Measurements from ENCODE around the gene COMMD4.
"Not testable (repeated sequence)": the region's sequence is repeated elsewhere in the genome, so short reads cannot be mapped to it uniquely, and the experiment has no call there.

COMMD4 gene

DNA sequence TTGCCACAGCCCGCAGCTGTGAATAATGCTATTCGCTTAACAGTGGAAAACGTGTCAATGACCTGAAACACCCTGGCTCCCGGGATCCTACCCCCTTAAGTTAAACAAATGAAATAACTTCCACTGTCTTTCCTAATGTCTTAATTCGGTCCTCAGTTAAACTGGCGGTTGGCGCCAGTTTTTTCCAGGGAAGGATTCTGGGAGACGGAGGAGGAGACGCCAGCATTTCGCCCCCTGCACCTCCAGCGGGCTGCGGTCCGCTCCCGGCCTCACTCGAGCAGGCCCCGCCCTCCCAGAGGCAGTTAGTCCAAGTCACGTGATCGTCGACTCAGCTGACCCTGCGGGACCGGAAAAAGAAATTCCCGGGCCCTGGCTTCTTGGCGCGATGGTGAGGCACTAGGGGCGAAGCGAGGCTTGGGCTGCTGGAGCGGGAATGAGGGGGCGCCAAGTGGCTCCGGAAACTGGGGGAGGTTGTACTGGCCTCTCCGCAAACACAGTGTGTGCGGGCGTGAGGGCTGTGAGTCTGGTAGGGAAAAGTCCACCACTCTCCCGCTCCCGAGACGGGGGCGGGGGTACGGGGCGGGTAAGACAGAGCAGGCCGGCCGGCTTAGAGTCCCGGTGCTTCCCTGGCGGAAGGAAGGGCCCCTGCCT lies at the start of gene COMMD4:
TSS of gene COMMD4 (plus strand) at position 359 of the 651 bp plus-strand sequence. CDS start at position 386, 27 bp downstream.
- DNase-seq (ENCODE audit: low spot score) = peak; percentile 86

DNA sequence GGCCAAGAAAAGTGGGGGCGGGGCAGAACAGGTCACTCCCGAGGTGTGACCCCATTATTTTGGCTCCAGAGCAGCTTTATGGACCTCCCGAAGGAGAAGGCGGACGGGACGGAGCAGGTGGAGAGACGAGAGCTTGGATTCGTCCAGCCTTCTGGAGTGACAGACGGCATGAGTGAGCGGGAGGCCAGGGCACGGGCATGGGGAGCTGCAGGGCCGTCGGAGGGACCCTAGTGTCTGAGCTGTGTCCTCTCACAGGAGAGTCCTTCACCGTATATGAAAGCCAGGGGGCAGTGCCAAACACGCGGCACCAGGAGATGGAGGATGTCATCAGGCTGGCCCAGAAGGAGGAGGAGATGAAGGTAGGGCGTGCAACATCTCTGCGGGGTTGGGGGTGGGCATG lies 42.2 kb upstream of the COMMD4 start:
- not testable (repeated sequence) for DNase-seq (ENCODE audit: low spot score)

DNA sequence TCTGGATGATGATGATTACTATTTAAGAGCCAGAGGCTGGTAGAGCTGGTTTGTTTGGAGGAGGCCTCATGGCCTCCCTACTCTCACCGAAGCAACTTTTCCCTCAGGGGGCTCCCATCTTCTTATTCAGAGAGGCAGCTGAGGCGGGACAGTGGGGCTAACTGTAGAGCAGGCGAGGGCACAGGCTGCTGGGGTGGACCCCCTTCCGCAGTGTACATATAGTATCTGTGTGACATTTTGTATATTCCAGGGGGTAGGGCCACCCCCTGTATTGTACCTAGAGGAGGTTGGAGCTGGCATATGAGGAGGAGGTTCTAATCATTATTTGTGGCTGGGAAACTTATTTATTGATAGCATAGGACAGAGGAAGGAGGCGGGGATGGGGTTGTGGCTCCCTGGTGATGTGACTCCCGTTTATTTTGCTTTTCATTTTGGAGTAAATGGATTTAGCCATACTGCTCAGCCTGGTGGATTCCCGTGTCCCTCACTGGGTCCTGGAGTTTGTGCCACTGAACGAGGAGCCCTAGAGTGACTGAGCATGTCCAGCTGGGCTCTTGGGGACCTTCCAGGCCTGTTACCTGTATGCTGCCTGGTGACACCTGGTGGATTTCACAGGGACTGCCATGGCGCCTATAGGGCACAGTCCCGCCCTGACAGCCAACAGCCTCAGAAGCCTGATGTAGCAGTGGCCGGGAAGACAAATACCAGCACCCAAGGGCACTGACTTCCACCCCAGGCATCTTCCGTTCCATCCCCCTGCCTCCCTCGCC lies 37.1 kb upstream of the COMMD4 start:
- DNase-seq (ENCODE audit: low spot score) = not testable (repeated sequence)

DNA sequence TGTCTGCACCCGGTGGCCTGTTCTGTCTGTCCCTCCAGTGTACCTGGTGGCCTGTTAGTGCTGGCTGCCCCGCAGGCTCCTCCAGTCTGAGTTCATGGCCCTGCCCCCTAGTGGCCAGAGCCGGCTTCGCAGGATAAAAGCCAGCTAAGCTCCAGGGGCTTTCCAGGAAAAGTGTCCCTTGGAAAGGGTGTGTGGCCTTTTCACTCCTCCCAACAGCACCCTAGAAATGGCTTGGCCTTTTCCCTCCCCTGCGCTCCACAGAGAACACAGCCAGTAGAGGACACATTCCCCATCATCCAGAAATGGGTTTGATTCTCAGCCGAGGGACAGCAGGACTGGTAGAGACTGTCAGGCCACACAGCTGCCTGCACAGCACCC lies 36.6 kb upstream of the COMMD4 start:
- not testable (repeated sequence) for DNase-seq (ENCODE audit: low spot score)

DNA sequence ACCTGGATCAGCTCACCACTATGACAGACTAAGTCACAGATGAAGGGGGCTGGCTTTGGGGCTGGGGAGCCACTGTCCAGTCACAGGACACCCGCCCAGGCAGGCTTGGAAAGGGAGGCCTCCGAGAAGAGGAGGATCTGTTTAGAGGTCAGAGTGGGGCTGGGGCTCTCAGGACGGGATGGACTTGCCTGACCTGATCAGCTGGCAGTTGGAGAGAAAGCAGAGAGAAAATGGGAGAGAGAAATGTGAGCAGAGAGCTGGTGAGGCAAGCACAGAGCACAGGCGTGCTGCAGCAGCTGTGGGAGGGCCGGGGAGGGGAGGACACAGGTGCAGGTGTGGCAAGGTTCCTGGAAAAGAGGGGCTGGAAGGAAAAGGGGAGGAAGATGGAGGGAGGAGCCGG lies 35.8 kb upstream of the COMMD4 start:
- not testable (repeated sequence) for DNase-seq (ENCODE audit: low spot score)

DNA sequence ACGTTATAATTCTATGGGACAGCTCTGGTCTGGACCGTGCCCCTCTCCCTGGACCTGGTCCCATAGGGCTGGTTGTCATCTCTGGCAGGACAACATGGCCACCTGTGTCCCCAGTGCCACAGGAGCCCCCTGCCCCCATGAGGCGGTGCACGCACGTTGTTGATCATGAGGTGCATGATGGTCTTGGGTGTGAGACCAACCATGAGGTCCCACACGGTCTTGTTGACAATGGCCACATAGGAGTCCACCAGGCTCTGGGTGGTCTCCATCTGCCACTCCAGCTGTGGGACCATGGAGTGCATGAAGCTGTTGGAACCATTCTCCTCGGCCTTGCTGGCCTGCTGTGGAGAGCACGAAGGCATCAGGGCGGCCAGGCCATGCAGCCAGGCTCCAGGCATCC lies 33.5 kb upstream of the COMMD4 start:
- DNase-seq (ENCODE audit: low spot score) = no peak

DNA sequence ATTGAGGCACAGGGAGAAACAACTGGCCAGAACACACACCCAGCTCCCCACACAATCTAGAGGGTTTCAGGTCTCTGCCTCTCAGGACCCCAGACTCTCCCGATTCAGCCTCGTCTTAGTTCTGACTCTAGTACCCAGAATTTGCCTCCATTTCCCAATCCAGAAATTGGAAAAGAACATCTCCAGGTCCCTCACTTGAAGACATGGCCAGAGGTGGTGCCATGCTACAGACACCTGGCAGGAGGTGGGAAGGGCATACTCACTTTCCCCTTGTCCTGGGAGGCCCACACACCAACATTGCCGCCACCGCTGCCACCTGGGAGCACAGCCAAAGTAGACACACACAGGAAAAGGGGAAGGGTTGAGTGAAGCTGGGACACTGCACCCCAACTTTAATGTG lies 33.1 kb upstream of the COMMD4 start:
- DNase-seq (ENCODE audit: low spot score) = not testable (repeated sequence)

DNA sequence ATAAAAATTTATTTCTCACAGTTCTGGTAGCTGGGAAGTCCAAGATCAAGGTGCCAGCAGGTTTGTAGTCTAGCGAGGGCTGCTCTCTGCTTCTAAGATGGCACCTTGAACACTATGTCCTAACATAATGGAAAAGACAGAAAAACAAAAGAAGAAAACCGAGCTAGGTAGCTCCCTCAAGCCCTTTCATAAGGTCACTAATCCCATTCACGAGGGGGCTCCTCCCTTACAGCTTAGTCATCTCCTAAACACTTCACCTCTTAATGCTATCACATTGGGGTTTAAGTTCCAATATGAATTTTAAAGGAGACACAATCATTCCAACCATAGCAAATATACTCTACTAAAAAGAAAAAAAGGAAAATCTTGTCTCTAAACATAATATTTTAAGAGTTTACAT lies 29.7 kb upstream of the COMMD4 start:
- no peak for DNase-seq (ENCODE audit: low spot score)

DNA sequence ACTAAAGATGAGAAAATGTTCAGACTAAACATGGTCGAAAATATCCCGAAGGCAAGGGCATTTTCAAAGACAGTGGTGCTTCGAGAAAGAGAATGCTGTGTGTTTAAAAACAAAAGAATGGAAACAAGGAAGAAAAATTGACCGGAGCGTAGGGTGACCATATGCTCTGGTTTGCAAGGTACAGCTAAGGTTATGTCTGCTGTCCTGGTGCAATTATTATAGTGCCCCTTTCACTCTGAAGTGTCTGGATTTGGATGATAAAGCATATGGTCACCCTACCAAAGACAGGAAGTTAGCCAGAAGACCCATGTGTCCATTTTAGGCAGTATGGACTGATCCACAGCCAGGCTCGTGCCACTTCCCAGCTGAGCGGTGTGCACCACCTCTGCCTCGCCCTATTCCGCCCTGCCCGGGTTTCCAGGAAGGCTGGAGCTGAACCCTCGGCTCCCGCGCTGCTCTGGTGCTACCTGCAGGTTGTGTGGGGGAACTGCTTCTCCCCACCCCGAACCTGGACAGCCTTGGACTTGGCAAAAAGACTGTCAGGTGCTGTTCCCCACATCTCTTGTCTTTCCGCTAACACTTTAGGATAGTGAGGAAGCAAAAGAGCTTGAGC lies 28.0 kb upstream of the COMMD4 start:
- peak; percentile 82 for DNase-seq (ENCODE audit: low spot score)

DNA sequence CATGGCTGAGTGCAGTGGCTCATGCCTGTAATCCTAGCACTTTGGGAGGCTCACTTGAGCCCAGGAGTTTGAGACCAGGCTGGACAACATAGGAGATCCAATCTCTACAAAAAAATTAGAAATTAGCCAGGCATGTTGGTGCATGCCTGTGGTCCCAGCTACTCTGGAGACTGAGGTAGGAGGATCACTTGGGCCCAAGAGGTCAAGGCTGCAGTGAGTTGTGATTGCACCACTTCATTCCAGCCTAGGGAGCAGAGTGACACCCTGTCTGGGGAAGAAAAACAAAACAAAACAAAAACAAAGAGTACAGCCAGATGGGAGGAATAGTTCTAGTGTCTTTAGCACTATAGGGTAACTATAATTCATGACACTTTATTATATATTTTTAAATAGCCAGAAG lies 26.2 kb upstream of the COMMD4 start:
- no peak for DNase-seq (ENCODE audit: low spot score)

DNA sequence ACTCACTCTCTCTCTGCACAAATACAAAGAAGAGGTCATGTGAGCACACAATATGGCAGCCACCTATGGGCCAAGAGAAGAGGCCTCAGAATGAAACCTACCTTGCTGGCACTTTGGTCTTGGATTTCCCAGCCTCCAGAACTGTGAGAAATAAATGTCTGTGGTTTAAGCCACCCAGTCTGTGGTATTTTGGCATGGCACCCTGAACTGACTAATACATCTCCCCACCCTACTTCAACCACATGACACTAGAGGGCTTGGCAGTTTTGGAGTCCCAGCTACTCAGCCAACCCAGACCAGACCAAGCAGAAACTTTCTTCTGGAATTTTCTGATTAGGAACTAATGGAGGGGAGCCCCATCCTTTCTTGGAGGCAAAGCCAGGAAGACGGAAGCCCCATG lies 23.3 kb upstream of the COMMD4 start:
- DNase-seq (ENCODE audit: low spot score) = not testable (repeated sequence)

DNA sequence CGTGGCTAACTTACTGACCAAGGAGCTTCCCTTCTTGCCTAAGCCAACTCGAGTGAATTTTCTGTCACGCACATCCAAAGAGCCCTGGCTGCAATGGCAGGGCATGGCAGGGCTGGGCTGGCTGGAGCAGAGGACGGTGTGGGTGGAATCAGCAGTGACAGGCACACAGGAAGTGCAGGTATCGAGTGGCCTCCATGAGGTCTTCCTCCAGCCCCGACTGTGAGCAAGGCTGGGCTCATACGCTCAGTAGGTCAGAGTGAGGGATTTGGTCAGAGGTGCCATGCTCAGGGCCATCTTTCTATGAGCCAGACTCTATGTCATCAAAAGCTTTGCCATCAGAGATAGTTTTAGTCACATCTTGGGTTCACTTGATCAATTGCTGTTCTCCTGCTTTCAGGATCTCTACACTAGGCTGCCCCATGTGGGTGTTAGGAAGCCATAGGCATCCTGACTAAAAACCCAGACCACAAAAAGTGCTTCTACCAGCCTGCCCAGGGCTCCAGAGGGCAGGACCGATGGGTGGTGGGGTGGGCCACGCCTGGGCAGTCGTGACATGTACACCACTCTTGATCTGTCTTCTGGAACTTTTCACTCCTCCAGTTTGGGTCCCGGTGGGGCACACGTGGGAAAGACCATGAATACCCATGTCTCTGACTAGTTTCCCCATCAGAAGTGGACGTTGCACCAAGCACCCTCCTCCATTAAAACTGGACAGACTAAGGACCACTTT lies 22.6 kb upstream of the COMMD4 start:
- no peak for DNase-seq (ENCODE audit: low spot score)

DNA sequence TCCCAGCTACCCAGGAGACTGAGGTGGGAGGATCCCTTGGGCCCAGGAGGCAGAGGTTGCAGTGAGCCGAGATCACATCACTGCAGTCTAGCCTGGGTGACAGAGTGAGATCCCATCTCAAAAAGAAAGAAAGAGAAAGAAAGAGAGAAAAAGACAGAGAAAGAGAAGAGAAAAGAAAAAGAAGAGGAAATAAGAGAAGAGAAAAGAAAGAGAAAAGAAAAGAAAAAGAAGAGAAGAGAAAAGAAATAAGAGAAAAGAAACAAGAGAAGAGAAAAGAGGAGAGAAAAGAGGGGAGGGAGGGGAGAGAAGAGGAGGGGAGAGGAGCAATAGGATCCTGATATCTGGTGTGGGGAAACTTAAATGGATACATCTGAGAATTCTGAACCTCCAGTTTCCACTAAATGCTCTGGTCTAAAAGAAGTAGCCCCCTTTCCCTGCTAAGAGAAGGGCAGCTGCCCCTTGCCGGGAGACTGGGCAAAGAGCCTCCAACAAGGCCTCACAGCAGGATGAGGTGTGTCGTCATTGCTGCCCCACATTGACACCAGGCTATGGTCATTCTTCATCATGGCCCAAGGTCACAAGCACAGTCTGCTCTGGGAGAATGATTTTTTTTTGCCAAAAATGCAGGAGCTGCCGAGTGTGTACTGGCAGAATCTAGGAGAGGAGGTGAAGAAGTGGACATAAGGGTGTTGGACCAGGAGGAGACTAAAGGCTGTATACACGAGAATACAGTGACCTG lies 21.1 kb upstream of the COMMD4 start:
- DNase-seq (ENCODE audit: low spot score) = no peak

DNA sequence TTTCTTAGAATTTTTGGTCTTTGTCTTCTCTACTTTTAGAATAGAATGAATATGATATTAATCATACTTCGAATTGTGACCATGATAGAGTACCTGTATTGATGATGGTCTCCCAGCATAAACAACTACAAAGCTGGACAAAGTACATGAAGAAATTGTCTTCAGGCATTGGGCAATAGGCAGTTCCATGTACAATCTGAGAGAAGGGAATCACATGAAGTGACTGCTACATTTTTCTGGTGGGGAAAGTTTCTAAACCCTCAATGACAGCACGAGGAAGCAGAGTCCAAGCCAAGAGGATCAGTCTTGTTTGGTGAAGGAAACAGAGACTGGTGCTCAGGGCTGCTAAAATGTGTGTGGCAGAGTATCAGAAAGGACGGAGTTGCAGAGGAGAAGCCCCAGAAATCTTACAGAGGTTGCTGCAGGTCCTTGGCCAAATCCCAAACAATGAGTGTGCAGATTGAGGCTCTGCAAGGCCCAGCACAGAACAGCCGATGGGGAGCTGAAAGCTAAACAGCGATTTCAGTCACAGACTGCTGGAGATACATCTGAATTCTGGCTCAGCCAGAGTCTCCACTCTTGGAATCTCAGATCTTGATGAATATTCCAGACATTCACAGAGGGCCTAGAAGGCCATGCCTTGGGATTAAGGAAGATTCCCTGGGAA lies 16.5 kb upstream of the COMMD4 start:
- not testable (repeated sequence) for DNase-seq (ENCODE audit: low spot score)

DNA sequence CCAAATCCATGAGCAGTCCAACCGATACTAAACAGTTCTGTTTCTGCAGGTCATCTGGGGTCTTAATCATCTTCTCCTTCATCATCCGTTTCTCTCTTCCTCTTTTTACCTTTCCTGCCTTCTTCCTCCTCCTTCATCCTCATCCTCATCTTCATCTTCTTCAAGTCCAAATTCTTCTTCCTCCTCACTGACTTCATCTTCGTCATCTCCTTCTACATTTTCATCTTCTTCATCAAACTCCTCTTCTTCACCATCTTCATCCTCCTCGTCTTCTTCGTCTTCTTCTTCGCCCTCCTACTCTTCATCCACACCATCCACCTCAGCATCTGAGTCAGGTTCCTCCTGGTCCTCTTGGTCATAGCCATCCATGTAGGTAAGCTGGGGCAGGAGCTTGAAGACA lies 14.2 kb upstream of the COMMD4 start:
- DNase-seq (ENCODE audit: low spot score) = no peak

DNA sequence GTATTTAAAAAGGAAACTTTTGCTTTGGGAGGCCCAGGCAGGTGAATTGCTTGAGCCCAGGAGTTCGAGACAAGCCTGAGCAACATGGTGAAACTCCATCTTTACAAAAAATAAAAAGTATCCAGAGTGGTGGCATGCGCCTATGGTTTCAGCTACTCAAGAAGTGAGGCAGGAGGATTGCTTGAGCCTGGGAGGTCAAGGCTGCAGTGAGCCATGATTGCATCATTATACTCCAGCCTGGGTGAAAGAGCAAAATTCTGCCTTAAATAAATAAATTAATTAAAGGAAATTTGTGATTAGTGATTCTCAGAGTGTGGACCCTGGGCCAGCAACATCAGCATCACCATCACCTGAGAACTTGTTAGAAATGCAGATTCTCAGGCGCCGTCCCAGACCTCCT lies 9.9 kb upstream of the COMMD4 start:
- no peak for DNase-seq (ENCODE audit: low spot score)

DNA sequence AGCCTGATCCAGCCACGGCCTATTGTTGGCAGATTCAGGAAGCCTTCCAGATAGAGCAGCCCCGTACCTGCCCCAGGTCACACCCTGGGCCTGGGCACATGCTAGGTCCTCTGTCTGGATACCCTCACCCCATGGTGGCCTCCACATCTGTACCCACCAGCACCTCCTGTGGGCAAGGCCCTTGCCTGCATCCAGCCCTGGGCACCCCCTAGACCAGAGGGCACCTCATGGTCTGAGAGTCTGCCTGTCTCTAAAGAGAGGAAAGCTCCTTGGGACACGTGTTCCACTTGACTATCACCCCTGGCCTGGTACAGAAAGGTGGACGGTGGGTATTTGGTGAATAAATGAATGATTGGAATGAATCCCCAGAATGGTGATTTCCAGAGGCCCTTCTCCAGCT lies 8.9 kb upstream of the COMMD4 start:
- no peak for DNase-seq (ENCODE audit: low spot score)

DNA sequence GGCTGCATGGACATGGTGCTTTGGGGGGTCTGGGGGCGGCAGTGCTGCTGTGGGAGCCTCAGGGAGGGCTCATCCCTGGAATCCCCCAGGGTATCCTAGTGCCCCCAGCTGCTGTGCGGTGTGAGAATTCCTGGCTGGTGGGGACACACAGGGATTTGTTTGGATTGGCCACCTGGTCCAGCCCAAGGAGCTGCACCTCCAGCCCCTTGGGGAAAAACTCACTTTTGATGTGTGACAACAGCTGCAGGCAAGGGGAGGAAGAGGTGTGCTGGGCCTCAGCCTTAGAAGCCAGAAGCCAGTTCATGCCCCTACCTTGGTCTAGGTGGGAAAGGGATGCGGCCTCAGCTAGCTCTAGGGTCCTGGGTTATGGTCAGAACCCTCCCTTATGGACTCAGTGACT lies 8.4 kb upstream of the COMMD4 start:
- DNase-seq (ENCODE audit: low spot score) = no peak

DNA sequence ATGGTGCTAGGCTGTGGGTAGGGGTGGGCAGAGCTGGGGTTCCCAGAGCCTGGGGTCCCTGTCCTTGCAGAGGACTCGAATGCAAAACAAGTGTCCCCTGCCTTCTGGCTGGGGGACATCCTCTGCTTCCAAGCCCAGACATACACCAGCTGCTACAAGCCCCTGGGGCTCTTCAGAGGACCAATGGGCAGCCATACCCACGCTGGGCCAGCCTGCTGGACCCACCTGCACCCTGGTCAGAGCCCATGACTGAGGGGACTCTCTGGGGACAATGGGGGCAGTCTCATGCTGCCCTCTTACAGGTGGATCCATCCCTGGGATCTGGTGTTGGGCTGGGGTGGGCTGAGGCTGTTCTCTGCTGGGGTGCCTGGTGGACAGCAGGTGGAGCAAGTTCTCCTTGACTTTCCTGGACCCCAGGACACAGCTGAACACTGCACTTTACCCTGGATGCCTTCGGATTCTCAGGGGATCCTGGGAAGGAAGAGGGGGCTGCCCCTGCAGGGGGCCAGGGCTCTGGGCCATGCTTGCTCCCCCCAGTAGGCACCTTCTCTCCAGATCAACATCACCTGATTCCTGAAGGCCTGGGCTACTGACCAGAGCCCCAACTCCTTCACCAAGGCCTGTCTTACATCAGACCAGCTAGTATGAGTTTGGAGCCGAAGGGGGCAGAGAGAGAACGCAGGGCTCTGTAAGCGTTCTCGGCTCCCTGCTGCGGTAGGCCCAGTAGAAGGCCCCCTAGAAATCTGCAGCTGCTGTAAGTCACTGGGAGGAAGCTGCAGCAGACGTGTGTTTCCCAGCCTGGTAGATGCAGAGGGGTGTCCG lies 7.2 kb upstream of the COMMD4 start:
- DNase-seq (ENCODE audit: low spot score) = no peak

DNA sequence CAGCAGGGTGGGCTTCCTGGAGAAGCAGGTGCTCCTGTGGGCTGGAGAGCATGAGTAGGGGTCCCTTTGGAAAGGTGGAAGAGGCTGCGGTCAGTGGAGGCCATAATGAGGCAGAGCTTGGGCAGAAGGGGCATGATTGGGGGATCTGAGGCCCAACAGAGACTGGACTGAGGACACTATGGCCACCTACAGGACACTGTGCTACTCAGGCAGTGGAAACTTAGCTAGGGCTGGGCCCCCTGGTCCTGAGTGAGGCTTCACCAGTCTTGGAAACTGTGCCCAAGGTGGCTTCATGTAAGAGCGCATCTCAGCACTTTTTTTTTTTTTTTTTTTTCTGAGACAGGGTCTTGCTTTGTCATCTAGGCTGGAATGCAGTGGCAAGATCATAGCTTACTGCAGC lies 6.3 kb upstream of the COMMD4 start:
- no peak for DNase-seq (ENCODE audit: low spot score)
